ENCODE data around the gene COG5. TPM values are rescaled to one million over a fixed set of nuclear protein-coding genes. Genes with fewer than 3 reads are reported as not detected.
A peak's percentile ranks its signal among the peaks of the same experiment; 100 is the strongest.

The COG5 gene
- total and polyA plus RNA-seq, 2 experiments from 2014 or later, result 15.4 to 36.5 TPM

DNA sequence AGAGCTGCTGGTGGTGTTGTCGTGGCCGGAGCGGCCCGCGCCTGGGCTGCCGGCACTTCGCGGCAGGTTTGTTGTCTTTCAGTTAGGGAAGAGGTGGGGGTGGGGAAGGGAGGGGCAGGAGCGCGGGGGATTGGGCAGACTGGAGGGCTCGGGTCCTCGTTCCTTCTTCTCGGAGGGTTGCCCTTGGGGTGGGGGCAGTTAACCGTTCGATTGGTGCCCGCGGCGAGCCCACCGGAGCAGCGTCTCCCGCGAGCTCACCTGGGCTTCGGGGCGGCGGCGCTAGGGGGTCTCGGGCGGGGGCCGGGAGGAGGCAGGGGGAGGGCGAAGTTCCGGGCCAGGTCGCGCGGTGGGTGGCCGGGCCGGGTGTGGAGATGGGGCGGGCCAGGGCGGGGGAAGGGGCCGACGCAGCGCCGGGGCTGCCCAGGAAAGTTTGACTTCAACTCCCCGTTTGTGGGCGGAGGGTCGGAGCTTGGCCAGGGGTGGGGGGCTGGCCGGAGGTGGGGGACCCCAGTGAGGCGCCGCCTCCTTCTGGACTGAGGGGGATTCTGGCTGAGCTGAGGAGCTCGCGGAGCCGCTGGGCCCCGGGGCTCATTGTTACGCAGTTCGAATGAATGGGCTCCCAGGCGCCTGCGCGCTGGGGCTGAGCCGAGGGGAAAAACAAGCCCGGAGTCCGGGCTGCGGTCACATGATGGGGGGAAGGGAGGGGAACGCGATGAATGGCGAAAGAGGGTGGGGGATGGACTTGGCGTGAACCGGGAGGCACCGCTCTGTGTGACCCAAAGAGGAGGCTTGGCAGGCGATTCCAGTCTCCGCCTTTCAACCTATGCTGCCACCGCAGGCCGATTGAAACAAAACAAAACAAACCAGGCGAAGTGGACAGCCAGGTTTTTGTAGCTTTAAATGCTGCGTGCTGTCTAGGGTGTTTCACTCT lies 394.3 kb downstream of the COG5 start (continued):
- peak; percentile 58 for TF ChIP-seq POLR2AphosphoS5 (IDR thresholded peaks at IDR 0.05; ENCODE audit: low read depth)

DNA sequence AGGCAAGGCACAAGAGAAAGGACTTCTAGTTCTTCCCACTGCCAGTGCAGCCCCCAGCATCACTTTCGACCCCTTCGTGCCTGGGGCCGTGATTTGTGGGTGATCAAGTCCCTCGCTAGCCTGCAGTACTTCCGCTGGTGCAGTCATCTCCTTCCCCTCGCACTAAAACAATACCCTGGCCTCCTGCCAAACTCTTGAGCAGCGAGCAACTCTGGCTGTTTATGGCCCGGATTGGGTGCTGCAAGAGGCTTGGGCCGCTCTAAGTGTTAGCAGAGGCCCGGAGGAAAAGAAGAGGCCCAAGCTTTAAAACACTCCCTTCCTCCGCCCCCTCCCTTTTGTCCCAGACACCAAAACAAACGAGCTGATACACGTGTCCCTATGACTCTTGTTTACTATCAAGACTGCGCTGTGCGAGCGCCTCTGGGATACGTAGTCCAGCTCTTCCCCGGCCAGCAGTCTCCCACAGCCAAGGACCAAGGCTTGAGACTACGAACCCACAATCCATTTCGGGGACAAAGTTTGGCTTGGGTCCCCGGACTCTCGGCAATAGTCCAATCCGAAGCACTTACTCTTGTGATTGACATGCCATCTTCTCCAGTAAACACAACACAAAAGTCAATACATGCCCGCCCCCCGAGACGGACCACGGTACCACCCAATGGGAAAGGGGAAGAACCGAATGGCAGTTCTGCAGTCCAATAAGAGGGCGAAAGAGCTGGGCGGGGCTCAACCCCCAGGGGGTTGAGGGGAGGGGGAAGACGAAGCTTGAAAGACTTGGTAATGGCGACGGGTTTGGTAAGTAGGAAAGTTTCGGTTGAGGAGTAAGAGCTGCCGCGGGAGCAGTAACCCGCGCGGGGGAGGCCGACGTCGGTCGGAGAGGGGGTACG lies 395.2 kb downstream of the COG5 start, which contains the start of gene HBP1:
TSS of gene HBP1 (plus strand) at position 771 of the 887 bp plus-strand sequence. CDS start 10,891 bp downstream, outside the sequence.
- Mint-ChIP-seq H3K9me3 (no peaks in the 10 kb centered on the region), H3K27me3 (ENCODE audit: insufficient read depth, low read depth, poor library complexity) (peaks cover 8% of the 10 kb centered on the region), H3K4me1 (peaks cover 24% of the 10 kb centered on the region), H3K36me3 (ENCODE audit: low read depth) (peaks cover 3% of the 10 kb centered on the region; the same call in 2 of the 3 replicates), H3K4me3 (peak within 1 kb of the TSS; percentile 86), H3K27ac (peak within 1 kb of the TSS; percentile 98)
- Histone ChIP-seq H3K9me2 (ENCODE audit: insufficient read depth) (no peaks in the 10 kb centered on the region), H3K79me2 (replicated peaks; ENCODE audit: insufficient read depth) (peaks cover 30% of the 10 kb centered on the region), H4K20me1 (replicated peaks; ENCODE audit: insufficient read depth) (no peaks in the 10 kb centered on the region), H3K36me3 (ENCODE audit: insufficient read depth) (no peaks in the 10 kb centered on the region), H2AFZ (no peak within 1 kb of the TSS), H3K27ac (ENCODE audit: low read depth) (peak within 1 kb of the TSS; percentile 97), H3K4me3 (peak within 1 kb of the TSS; percentile 75), H3F3A (replicated peaks; ENCODE audit: low read depth) (no peaks in the 10 kb centered on the region), H3K4me2 (peak within 1 kb of the TSS; percentile 89), H3K27me3 (ENCODE audit: insufficient read depth) (no peaks in the 10 kb centered on the region), H3K4me1 (ENCODE audit: insufficient read depth) (peaks cover 8% of the 10 kb centered on the region)
- peak; percentile 99 for DNase-seq (ENCODE audit: low spot score)
- peak; percentile 88 for ATAC-seq
- TF ChIP-seq ZNF114 (CRISPR knock-in tag; IDR thresholded peaks at IDR 0.05) (no peak), POLR2AphosphoS5 (IDR thresholded peaks at IDR 0.05; ENCODE audit: low read depth) (peak; percentile 29), CREB1 (CRISPR knock-in tag; IDR thresholded peaks at IDR 0.05; ENCODE audit: low read depth) (peak; percentile 82)

DNA sequence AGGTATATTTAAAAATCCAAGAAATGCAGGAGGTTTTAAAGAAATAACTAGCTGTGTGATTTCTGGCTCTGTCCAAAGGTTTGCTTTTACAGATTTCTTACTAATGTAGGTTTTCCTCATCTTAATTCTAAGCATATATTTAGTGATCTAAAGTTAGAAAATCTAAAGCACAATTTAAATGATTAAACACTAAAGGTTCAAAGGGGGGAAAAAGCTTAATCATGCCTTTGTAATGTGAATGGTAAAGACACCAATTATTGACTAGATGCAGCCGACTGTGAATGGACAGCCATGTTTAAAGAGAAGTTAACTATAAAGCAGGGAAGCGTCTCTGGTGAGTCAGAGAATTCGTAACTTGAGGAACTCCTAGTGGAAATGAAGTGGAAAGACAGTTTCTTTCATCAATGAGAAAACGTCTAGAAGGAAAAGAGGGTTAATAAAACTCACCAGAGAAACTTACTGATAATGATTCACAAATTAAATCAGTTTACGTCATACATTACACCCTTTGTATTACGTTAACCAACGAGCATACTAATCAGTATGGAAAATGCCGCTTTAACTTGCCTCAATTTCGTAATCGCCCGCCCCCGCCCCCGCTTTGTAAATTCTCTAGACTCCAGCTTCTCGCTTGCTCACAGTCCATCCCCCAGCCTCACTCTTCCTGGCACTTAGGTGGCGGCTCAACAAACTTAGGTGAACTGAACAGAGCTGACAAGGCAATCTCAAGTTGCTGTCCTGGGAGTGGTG lies 396.1 kb downstream of the COG5 start:
- Histone ChIP-seq H3K36me3 (ENCODE audit: insufficient read depth) (no peaks in the 10 kb centered on the region), H3K4me1 (ENCODE audit: insufficient read depth) (peaks cover 7% of the 10 kb centered on the region), H3K4me2 (peak overlapping the region; percentile 56), H3K27ac (ENCODE audit: low read depth) (peak overlapping the region; percentile 96), H3F3A (replicated peaks; ENCODE audit: low read depth) (no peaks in the 10 kb centered on the region), H3K9me2 (ENCODE audit: insufficient read depth) (no peaks in the 10 kb centered on the region), H4K20me1 (replicated peaks; ENCODE audit: insufficient read depth) (no peaks in the 10 kb centered on the region), H3K27me3 (ENCODE audit: insufficient read depth) (no peaks in the 10 kb centered on the region), H3K79me2 (replicated peaks; ENCODE audit: insufficient read depth) (peaks cover 25% of the 10 kb centered on the region), H2AFZ (0 out of 2 replicates have a peak overlapping the region, but pooled peaks have one; percentile 1), H3K4me3 (peak overlapping the region; percentile 58)
- H3K27me3 Mint-ChIP-seq (ENCODE audit: insufficient read depth, low read depth, poor library complexity), result peaks cover 8% of the 10 kb centered on the region
- peak overlapping the region; percentile 98 for H3K27ac Mint-ChIP-seq
- peaks cover under 1% of the 10 kb centered on the region; the same call in 2 of the 3 replicates for H3K36me3 Mint-ChIP-seq (ENCODE audit: low read depth)
- DNase-seq (ENCODE audit: low spot score), result peak; percentile 78
- peak; percentile 5 for ATAC-seq
- TF ChIP-seq, protein P1, sequence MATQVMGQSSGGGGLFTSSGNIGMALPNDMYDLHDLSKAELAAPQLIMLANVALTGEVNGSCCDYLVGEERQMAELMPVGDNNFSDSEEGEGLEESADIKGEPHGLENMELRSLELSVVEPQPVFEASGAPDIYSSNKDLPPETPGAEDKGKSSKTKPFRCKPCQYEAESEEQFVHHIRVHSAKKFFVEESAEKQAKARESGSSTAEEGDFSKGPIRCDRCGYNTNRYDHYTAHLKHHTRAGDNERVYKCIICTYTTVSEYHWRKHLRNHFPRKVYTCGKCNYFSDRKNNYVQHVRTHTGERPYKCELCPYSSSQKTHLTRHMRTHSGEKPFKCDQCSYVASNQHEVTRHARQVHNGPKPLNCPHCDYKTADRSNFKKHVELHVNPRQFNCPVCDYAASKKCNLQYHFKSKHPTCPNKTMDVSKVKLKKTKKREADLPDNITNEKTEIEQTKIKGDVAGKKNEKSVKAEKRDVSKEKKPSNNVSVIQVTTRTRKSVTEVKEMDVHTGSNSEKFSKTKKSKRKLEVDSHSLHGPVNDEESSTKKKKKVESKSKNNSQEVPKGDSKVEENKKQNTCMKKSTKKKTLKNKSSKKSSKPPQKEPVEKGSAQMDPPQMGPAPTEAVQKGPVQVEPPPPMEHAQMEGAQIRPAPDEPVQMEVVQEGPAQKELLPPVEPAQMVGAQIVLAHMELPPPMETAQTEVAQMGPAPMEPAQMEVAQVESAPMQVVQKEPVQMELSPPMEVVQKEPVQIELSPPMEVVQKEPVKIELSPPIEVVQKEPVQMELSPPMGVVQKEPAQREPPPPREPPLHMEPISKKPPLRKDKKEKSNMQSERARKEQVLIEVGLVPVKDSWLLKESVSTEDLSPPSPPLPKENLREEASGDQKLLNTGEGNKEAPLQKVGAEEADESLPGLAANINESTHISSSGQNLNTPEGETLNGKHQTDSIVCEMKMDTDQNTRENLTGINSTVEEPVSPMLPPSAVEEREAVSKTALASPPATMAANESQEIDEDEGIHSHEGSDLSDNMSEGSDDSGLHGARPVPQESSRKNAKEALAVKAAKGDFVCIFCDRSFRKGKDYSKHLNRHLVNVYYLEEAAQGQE (IDR thresholded peaks at IDR 0.05; ENCODE audit: unreplicated experiment), result no peak
- no peak for TF ChIP-seq EZH2 (IDR thresholded peaks at IDR 0.05; ENCODE audit: low read depth, unreplicated experiment)
- TF ChIP-seq CREB1 (CRISPR knock-in tag; IDR thresholded peaks at IDR 0.05; ENCODE audit: low read depth), result peak; percentile 62; the same call in 1 of the 2 replicates
- no peak for TF ChIP-seq ZNF114 (CRISPR knock-in tag; IDR thresholded peaks at IDR 0.05)
- TF ChIP-seq NANOG (IDR thresholded peaks at IDR 0.05; ENCODE audit: borderline replicate concordance), result no peak
- TF ChIP-seq, protein P2, sequence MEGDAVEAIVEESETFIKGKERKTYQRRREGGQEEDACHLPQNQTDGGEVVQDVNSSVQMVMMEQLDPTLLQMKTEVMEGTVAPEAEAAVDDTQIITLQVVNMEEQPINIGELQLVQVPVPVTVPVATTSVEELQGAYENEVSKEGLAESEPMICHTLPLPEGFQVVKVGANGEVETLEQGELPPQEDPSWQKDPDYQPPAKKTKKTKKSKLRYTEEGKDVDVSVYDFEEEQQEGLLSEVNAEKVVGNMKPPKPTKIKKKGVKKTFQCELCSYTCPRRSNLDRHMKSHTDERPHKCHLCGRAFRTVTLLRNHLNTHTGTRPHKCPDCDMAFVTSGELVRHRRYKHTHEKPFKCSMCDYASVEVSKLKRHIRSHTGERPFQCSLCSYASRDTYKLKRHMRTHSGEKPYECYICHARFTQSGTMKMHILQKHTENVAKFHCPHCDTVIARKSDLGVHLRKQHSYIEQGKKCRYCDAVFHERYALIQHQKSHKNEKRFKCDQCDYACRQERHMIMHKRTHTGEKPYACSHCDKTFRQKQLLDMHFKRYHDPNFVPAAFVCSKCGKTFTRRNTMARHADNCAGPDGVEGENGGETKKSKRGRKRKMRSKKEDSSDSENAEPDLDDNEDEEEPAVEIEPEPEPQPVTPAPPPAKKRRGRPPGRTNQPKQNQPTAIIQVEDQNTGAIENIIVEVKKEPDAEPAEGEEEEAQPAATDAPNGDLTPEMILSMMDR (conservative IDR thresholded peaks at IDR 0.05; ENCODE audit: low read depth in 2 of 2), result peak; percentile 31 to 41
- H3K9me3 Mint-ChIP-seq, result no peaks in the 10 kb centered on the region
- peaks cover 19% of the 10 kb centered on the region; the same call in 2 of the 3 replicates for H3K4me1 Mint-ChIP-seq
- H3K4me3 Mint-ChIP-seq, result peak overlapping the region; percentile 86
